RCC 7860 (cell line): ENCODE measurements around the gene ZNF213.
"Not testable (repeated sequence)": the region's sequence is repeated elsewhere in the genome, so short reads cannot be mapped to it uniquely, and the experiment has no call there.

Experiments
- DNase-seq: peaks from one replicate; pipeline ENCODE4 v3.0.0-alpha.2; 2015; ENCODE audit warnings: low spot score
- FAIRE-seq: peaks from 2 replicates; lab custom pipeline; 2012; peaks lifted over from hg19 to GRCh38; lab: Jason Lieb, UNC

The ZNF213 gene

GRCh38 chr16:3165111-3165822, 30.4 kb downstream of the ZNF213 start:
- FAIRE-seq = no peak
- DNase-seq = no peak

GRCh38 chr16:3166505-3166886, 31.7 kb downstream of the ZNF213 start:
- no peak for FAIRE-seq

GRCh38 chr16:3168729-3169128, 33.9 kb downstream of the ZNF213 start:
- not testable (repeated sequence) for DNase-seq, FAIRE-seq

More at GRCh38 chr16:3166505-3166886, 31.7 kb downstream of the ZNF213 start:
- no peak for DNase-seq

GRCh38 chr16:3170440-3171180, 35.8 kb downstream of the ZNF213 start:
- FAIRE-seq (no peak), DNase-seq (no peak)

- no peak for FAIRE-seq
- no peak for DNase-seq
Measured at GRCh38 chr16:3171181-3171854, 36.5 kb downstream of the ZNF213 start.

- DNase-seq (peak; percentile 89), FAIRE-seq (no peak)
Measured at GRCh38 chr16:3171855-3172593, 37.2 kb downstream of the ZNF213 start.

GRCh38 chr16:3173892-3174617, 39.2 kb downstream of the ZNF213 start:
- no peak for FAIRE-seq
- peak; percentile 43 for DNase-seq

- FAIRE-seq = no peak
- DNase-seq = no peak
Measured at GRCh38 chr16:3174618-3175148, 39.9 kb downstream of the ZNF213 start.

GRCh38 chr16:3175157-3176093, 40.6 kb downstream of the ZNF213 start:
- DNase-seq (peak; percentile 85), FAIRE-seq (no peak)

- DNase-seq (no peak), FAIRE-seq (no peak)
Measured at GRCh38 chr16:3179651-3180050, 44.8 kb downstream of the ZNF213 start.

GRCh38 chr16:3180445-3180878, 45.6 kb downstream of the ZNF213 start:
- FAIRE-seq (no peak), DNase-seq (peak; percentile 65)

GRCh38 chr16:3182293-3182607, 47.4 kb downstream of the ZNF213 start:
- FAIRE-seq, DNase-seq: not testable (repeated sequence)

GRCh38 chr16:3182608-3183444, 48.0 kb downstream of the ZNF213 start:
- DNase-seq (peak; percentile 82), FAIRE-seq (no peak)

GRCh38 chr16:3183445-3184139, 48.8 kb downstream of the ZNF213 start:
- FAIRE-seq (no peak), DNase-seq (no peak)

- FAIRE-seq (no peak), DNase-seq (no peak)
Measured at GRCh38 chr16:3186946-3187690, 52.3 kb downstream of the ZNF213 start.

GRCh38 chr16:3187798-3188674, 53.2 kb downstream of the ZNF213 start, which contains the start of gene OR1F1:
OR1F1 (plus strand) TSS chr16:3188204.
- DNase-seq (peak; percentile 90), FAIRE-seq (peak; percentile 73)
